NCI-H2227 treated with DMSO at 0.1 percent for 48 hours (cell line): Measurements from ENCODE around the gene EDN3.
"Not testable (repeated sequence)": the region's sequence is repeated elsewhere in the genome, so short reads cannot be mapped to it uniquely, and the experiment has no call there.

Experiments
- DNase-seq: peaks from one replicate; lab custom pipeline; 2025; lab: John Stamatoyannopoulos, UW

EDN3 gene

DNA sequence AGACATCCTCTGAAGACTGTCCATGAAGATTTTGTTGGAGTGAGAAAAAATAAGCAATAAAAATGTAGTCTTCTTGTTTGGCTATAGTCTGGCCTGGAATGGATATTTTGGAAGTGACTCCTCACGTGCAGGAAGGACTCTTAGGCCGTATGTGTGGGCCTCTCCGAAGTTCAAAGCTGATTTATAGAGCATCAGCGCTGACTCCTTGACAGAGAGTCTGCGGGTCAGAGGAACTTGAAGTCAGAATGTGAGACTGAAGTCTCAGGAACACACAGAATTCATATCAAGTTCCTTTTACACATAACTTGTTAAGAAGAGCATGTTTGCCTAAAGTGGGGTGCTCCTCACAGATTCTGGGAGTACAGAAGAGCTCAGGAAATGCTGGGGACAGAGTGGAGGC lies 36.1 kb downstream of the EDN3 start:
- DNase-seq, result no peak

- not testable (repeated sequence) for DNase-seq
Observed at GRCh38 chr20:59338444-59338843, 38.0 kb downstream of the EDN3 start.

GRCh38 chr20:59340201-59340885 lies 39.9 kb downstream of the EDN3 start:
- no peak for DNase-seq

- not testable (repeated sequence) for DNase-seq
Observed at GRCh38 chr20:59341285-59342022, 41.0 kb downstream of the EDN3 start.

GRCh38 chr20:59342023-59342957 lies 41.9 kb downstream of the EDN3 start:
- DNase-seq, result peak; percentile 13

- no peak for DNase-seq
Observed at GRCh38 chr20:59346061-59346460, 45.6 kb downstream of the EDN3 start.

DNA sequence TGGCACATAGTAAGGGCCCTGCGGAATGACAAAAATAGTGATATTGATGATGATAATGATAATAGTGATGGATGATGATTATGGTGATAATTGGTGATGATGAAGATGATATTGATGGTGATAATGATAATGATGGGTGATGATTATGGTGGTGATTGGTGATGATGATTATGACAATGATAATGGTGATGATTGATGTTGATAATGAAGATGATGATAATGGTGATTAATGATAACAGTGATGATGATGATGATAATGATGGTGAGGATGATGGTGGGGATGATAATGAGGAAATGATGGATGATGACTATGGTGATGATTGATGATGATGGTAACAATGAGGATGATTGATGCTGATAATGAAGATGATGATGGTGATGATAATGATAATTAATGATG lies 48.9 kb downstream of the EDN3 start:
- DNase-seq, result no peak

DNA sequence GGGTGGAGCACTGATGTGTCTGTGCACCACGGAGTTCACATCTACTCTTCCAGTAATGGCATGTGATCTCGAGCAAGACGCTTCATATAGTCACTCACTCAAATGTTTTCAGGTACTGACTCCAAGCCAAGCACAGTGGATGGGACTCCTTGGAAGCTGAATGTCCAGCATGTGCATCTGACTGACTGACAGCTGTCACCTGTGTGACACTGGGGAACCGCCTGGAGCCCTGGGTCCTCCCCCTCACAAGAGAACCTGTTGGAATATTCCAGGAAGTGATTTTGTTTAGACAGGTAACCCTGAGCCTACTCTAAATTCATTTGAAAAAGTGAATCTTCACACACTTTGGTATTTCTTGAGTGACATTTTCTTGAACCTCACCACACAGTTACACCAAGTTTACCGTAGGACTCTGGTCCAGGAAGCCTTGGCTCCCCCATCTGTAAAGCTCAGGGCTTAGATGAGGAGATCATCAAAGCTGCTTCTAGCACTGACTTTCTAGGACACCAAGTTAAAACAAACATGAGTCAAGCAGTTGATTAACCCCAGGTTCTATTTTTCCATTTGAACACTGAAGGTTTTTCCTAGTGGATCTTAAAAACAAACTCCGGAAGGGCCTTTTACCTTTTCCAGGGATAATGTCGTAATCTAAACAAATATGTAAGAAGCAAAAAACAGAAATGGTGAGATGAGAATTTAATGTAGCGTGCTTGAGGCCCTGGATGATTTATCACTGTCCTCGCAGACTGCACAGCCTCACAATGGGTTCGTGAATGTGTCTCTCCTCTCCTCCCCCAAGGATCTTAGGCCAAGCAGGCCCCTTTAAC lies 50.1 kb downstream of the EDN3 start:
- DNase-seq, result no peak

DNA sequence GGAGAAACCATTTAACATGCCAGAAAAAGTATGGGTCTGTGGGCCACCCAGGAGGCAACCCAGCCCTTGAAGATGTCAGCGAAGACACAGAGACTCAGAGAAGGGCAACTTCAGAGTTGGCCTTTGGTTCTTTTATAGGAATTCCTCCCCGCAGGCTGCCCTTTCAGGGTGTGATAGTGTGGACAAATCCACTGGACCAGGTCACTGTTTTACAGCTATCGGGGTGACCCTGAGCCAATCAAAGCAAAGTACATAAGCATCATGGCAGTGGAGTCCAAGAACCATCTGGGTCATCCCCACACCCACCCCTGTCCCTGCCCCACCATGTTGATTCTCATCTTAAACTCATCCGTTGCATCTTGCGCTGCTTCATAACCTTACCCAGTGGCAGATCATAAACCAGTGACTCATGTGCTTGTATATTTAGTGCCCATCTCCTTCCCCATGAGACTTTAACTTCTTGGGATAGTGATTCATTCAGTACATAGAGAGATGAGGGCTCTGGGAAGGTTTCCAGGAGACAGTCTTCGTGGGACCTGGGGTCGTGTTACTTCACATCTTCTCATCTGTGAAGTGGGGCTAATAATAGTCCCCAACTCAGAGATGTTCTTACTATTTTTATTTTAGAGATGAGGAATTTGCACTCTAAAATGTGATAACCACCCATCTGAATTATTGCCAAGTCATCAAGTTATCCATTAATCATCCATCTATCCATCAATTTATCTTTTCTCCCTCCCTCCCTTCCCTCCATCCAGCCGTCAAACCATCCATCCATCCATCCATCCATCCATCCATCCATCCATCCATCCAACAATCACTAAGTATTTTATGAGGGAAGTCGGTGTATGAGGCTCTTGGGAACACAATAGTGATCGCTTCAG lies 51.0 kb downstream of the EDN3 start:
- DNase-seq, result no peak

- DNase-seq, result no peak
Observed at GRCh38 chr20:59352541-59352940, 52.1 kb downstream of the EDN3 start.

GRCh38 chr20:59352990-59353389 lies 52.6 kb downstream of the EDN3 start:
- DNase-seq, result no peak

GRCh38 chr20:59354460-59354859 lies 54.0 kb downstream of the EDN3 start:
- no peak for DNase-seq

DNA sequence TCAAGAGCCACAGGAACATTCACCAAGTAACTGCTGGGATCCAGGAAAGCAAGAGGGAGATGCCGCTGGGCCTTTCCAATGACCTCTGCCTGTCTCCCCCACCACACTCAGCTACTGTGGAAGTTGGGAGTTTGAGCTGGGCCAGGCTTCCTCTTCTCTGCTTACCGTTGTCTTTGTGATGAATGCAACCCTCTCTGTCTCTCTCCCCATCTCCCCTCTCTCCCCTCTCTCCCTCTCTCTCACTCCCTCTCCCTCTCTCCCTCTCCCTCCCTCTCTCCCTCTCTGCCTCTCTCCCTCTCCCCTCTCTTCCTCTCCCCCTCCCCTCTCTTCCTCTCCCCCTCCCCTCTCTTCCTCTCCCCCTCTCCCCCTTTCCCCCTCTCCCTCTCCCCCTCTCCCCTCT lies 54.8 kb downstream of the EDN3 start:
- DNase-seq, result no peak

- DNase-seq, result no peak
Observed at GRCh38 chr20:59356662-59357165, 56.3 kb downstream of the EDN3 start.

DNA sequence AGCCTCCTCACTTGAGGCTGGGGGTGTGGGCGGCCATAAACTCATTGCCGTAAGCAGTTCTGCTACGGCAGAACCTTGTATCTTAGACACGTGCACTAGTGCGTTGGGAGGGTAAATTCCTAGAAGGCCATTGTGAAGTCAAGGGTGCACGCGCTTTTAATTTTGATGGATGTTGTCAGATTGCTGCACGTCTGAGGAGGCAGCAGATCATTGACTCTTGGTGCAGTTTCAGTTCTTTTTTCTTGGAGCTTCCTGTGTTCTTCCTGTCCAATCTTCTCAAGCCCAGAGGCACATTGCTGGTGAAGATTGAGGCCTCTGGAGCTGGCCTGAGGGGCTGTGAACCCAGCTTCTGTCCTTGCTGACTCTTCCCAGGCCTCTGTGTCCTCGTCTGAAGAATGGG lies 58.4 kb downstream of the EDN3 start:
- DNase-seq, result not testable (repeated sequence)

GRCh38 chr20:59359906-59360725 lies 59.7 kb downstream of the EDN3 start:
- no peak for DNase-seq

GRCh38 chr20:59360934-59361333 lies 60.5 kb downstream of the EDN3 start:
- no peak for DNase-seq

- DNase-seq, result no peak
Observed at GRCh38 chr20:59361411-59361810, 61.0 kb downstream of the EDN3 start.

GRCh38 chr20:59363101-59363500 lies 62.7 kb downstream of the EDN3 start:
- DNase-seq, result peak; percentile 78

DNA sequence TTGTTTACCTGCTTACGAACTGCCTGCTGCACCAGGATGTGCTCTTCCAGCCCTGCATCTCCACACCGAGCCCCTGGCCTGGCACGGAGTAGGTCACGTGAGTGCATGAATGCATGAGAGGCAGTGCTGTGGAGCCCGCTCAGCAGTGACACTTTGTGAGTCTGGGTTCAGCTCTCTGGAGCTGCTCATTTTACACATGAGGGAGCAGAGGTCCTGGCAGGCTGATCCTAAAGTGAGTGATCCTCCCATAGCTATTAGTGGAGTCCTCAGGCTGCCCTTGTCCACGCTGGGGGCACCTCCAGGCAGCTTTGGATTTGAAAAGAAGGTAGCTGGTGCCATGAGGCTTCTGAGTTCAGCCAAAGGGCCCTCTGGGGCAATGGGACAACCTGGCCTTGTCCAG lies 64.2 kb downstream of the EDN3 start:
- no peak for DNase-seq
